Measurements from ENCODE around the gene NFATC3. TPM values are rescaled to one million over a fixed set of nuclear protein-coding genes. Genes with fewer than 3 reads are reported as not detected.

The NFATC3 gene
- total RNA-seq, 1 experiment from 2014 or later, result 12.1 TPM

DNA sequence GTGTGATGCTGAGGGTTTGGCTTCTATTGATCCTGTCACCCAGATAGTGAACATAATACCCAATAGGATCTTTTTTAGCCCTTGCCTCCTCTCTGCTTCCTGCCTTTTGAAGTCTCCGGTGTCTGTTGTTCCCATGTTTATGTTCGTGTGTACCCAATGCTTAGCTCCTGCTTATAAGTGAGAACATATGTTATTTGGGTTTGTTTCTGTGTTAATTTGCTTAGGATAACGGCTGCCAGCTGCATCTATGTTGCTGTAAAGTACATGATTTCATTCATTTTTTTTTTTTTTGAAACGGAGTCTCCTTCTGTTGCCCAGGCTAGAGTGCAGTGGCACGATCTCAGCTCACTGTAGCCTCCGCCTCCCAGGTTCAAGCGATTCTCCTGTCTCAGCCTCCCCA lies 39.1 kb upstream of the NFATC3 start:
- no peak for DNase-seq
- no peaks in the 10 kb centered on the region for H3K4me1 ChIP-seq (ENCODE audit: insufficient read depth, low read length)
- ChIA-PET CTCF (no interaction called here), POLR2A (ENCODE audit: unreplicated experiment) (no interaction called here)
- H3K27ac ChIP-seq (ENCODE audit: low read length), result no peak overlapping the region
- ATAC-seq, result no peak
- intact Hi-C loops (cut with micrococcal nuclease), result no loop called here
- H4K20me1 ChIP-seq (ENCODE audit: low read length), result no peaks in the 10 kb centered on the region
- H3K9ac ChIP-seq (ENCODE audit: low read length), result no peak overlapping the region
- H3K79me2 ChIP-seq (ENCODE audit: low read length), result no peaks in the 10 kb centered on the region
- H2AFZ ChIP-seq (ENCODE audit: low read length), result no peak overlapping the region
- no peak overlapping the region for H3K4me2 ChIP-seq (ENCODE audit: low read length)
- TF ChIP-seq EZH2phosphoT487 (IDR thresholded peaks at IDR 0.05; ENCODE audit: borderline replicate concordance, low read length) (no peak), EZH2 (IDR thresholded peaks at IDR 0.05; ENCODE audit: low read length, unreplicated experiment) (no peak)
- TF ChIP-seq, protein P1, sequence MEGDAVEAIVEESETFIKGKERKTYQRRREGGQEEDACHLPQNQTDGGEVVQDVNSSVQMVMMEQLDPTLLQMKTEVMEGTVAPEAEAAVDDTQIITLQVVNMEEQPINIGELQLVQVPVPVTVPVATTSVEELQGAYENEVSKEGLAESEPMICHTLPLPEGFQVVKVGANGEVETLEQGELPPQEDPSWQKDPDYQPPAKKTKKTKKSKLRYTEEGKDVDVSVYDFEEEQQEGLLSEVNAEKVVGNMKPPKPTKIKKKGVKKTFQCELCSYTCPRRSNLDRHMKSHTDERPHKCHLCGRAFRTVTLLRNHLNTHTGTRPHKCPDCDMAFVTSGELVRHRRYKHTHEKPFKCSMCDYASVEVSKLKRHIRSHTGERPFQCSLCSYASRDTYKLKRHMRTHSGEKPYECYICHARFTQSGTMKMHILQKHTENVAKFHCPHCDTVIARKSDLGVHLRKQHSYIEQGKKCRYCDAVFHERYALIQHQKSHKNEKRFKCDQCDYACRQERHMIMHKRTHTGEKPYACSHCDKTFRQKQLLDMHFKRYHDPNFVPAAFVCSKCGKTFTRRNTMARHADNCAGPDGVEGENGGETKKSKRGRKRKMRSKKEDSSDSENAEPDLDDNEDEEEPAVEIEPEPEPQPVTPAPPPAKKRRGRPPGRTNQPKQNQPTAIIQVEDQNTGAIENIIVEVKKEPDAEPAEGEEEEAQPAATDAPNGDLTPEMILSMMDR (conservative IDR thresholded peaks at IDR 0.05; ENCODE audit: low read depth, low read length), result no peak
- no peak overlapping the region for H3K4me3 ChIP-seq (ENCODE audit: low read length)
- no peaks in the 10 kb centered on the region for H3K9me2 ChIP-seq (replicated peaks; ENCODE audit: low read length)
- no peaks in the 10 kb centered on the region for H3K27me3 ChIP-seq (ENCODE audit: low read length)
- no TSS peak for BruUV-seq (replicated peaks)
- no peaks in the 10 kb centered on the region for H3F3A ChIP-seq (ENCODE audit: low read length, unreplicated experiment)
- 0 out of 2 replicates have a peak, but pooled peaks cover 2% of the 10 kb centered on the region for H3K36me3 ChIP-seq (ENCODE audit: low read depth, low read length)
- no peaks in the 10 kb centered on the region for H3K9me3 ChIP-seq (ENCODE audit: low read length)

DNA sequence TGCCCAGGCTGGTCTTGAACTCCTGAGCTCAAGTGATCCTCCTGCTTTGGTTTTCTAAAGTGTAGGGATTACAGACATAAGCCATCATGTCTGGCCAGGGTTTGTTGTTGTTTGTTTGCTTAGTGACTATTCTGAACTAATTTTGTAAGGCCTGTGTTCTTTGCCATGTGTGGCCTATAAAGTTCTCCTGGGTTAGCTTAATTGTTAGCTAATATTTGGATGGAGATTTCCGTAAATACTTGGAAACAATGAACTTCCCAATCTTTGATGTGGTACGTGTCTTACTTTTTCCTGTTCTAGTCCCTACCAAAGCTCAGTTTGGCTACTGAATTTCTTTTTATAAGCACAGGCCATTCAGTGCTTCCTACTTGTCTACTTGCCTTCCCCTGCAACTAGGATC lies 37.2 kb upstream of the NFATC3 start:
- Histone ChIP-seq H4K20me1 (ENCODE audit: low read length) (no peaks in the 10 kb centered on the region), H3K79me2 (ENCODE audit: low read length) (no peaks in the 10 kb centered on the region), H3K9me2 (replicated peaks; ENCODE audit: low read length) (no peaks in the 10 kb centered on the region), H3K9me3 (ENCODE audit: low read length) (no peaks in the 10 kb centered on the region), H3K27me3 (ENCODE audit: low read length) (no peaks in the 10 kb centered on the region), H3K4me1 (ENCODE audit: insufficient read depth, low read length) (no peaks in the 10 kb centered on the region), H3K9ac (ENCODE audit: low read length) (no peak overlapping the region), H3K36me3 (ENCODE audit: low read depth, low read length) (0 out of 2 replicates have a peak, but pooled peaks cover 2% of the 10 kb centered on the region), H2AFZ (ENCODE audit: low read length) (no peak overlapping the region), H3K27ac (ENCODE audit: low read length) (no peak overlapping the region), H3K4me3 (ENCODE audit: low read length) (no peak overlapping the region), H3F3A (ENCODE audit: low read length, unreplicated experiment) (no peaks in the 10 kb centered on the region), H3K4me2 (ENCODE audit: low read length) (no peak overlapping the region)
- intact Hi-C loops (cut with micrococcal nuclease), result no loop called here
- ChIA-PET CTCF (no interaction called here), POLR2A (ENCODE audit: unreplicated experiment) (interaction anchor here (0.9 kb wide), 1 partner anchor 16 kb away, joined by 7 read pairs; no protein-coding TSS in a partner anchor)
- no peak for DNase-seq
- no TSS peak for BruUV-seq (replicated peaks)
- TF ChIP-seq, protein P1 (conservative IDR thresholded peaks at IDR 0.05; ENCODE audit: low read depth, low read length), result no peak
- TF ChIP-seq EZH2phosphoT487 (IDR thresholded peaks at IDR 0.05; ENCODE audit: borderline replicate concordance, low read length) (no peak), EZH2 (IDR thresholded peaks at IDR 0.05; ENCODE audit: low read length, unreplicated experiment) (no peak)
- ATAC-seq, result no peak; the same call in 1 of the 2 replicates

DNA sequence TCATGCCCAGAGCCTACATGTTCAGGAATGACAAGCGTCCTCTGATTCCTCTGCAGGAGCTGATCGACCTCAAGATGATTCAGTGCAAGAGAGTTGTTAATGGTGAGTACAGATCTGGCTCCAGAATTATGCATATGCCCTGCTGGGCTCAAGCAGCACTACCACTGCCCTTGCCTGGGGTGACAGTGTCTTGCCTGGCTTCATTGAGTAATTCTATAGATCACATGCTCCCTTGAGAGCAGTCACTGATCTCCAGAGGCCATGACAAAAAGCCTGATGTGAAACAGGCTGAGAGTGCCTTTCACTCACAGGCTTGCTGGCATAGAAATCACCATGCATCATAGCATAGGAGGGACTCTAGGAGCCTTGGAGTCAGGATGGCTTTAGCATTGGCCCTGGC lies 35.7 kb upstream of the NFATC3 start:
- H3K27ac ChIP-seq (ENCODE audit: low read length), result no peak overlapping the region
- H3K4me2 ChIP-seq (ENCODE audit: low read length), result no peak overlapping the region
- H3K4me3 ChIP-seq (ENCODE audit: low read length), result no peak overlapping the region
- no peaks in the 10 kb centered on the region for H3K9me3 ChIP-seq (ENCODE audit: low read length)
- no peak for TF ChIP-seq EZH2 (IDR thresholded peaks at IDR 0.05; ENCODE audit: low read length, unreplicated experiment)
- TF ChIP-seq, protein P1 (conservative IDR thresholded peaks at IDR 0.05; ENCODE audit: low read depth, low read length), result no peak
- DNase-seq (no peak), ATAC-seq (no peak)
- no peaks in the 10 kb centered on the region for H3K27me3 ChIP-seq (ENCODE audit: low read length)
- BruUV-seq (replicated peaks), result no TSS peak
- no peak overlapping the region for H2AFZ ChIP-seq (ENCODE audit: low read length)
- POLR2A ChIA-PET (ENCODE audit: unreplicated experiment), result no interaction called here
- CTCF ChIA-PET, result no interaction called here
- intact Hi-C loops (cut with micrococcal nuclease), result no loop called here
- H3K9ac ChIP-seq (ENCODE audit: low read length), result no peak overlapping the region
- H3K36me3 ChIP-seq (ENCODE audit: low read depth, low read length), result 0 out of 2 replicates have a peak, but pooled peaks cover 2% of the 10 kb centered on the region
- no peaks in the 10 kb centered on the region for H3F3A ChIP-seq (ENCODE audit: low read length, unreplicated experiment)
- H3K79me2 ChIP-seq (ENCODE audit: low read length), result no peaks in the 10 kb centered on the region
- H3K4me1 ChIP-seq (ENCODE audit: insufficient read depth, low read length), result no peaks in the 10 kb centered on the region
- no peaks in the 10 kb centered on the region for H3K9me2 ChIP-seq (replicated peaks; ENCODE audit: low read length)
- no peaks in the 10 kb centered on the region for H4K20me1 ChIP-seq (ENCODE audit: low read length)

All from PC-3 (cell line).